ENCODE measurements around the gene OPTC. TPM values are rescaled to one million over a fixed set of nuclear protein-coding genes. Genes with fewer than 3 reads are reported as not detected.

The OPTC gene
- total RNA-seq, 1 donor from 2014 or later = not detected

DNA sequence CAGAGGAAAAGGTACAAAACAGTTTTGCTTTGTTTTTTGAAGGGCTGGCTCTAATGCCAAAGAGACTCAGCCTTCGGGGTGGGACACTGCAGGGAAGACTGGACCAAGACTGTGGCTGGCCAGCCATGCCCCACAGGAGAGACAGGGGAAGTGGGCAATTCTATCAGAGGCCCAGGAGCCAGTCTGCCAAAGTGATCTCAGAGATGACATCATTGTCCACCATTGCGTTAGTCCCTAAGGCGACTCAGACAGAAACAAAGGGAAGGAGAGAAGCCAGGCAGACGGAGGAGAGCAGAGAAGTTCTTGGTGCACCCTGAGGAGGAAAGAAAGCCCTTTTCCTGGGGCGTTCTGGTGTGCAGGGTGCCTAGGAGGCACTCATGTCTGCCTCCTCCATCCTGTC, 26.4 kb downstream of the OPTC start:
- Mint-ChIP-seq H3K4me1 (ENCODE audit: low read depth, unreplicated experiment) (peaks cover 26% of the 10 kb centered on the region), H3K4me3 (ENCODE audit: unreplicated experiment) (no peak overlapping the region), H3K27me3 (ENCODE audit: low read depth, unreplicated experiment) (peaks cover 2% of the 10 kb centered on the region), H3K27ac (ENCODE audit: unreplicated experiment) (peak overlapping the region; percentile 34), H3K9me3 (ENCODE audit: unreplicated experiment) (no peaks in the 10 kb centered on the region), H3K36me3 (ENCODE audit: low read depth, unreplicated experiment) (peaks cover 1% of the 10 kb centered on the region)
- peak overlapping the region; percentile 83 for H3K27ac ChIP-seq (ENCODE audit: low read depth, low read length)
- H3K9me3 ChIP-seq (ENCODE audit: insufficient read depth, low read depth, low read length) = no peaks in the 10 kb centered on the region
- peaks cover 40% of the 10 kb centered on the region for H3K4me1 ChIP-seq (ENCODE audit: insufficient read depth, low read length)
- no peak overlapping the region for H3K4me3 ChIP-seq (ENCODE audit: insufficient read depth, low read depth, low read length)
- TF ChIP-seq, protein P1, sequence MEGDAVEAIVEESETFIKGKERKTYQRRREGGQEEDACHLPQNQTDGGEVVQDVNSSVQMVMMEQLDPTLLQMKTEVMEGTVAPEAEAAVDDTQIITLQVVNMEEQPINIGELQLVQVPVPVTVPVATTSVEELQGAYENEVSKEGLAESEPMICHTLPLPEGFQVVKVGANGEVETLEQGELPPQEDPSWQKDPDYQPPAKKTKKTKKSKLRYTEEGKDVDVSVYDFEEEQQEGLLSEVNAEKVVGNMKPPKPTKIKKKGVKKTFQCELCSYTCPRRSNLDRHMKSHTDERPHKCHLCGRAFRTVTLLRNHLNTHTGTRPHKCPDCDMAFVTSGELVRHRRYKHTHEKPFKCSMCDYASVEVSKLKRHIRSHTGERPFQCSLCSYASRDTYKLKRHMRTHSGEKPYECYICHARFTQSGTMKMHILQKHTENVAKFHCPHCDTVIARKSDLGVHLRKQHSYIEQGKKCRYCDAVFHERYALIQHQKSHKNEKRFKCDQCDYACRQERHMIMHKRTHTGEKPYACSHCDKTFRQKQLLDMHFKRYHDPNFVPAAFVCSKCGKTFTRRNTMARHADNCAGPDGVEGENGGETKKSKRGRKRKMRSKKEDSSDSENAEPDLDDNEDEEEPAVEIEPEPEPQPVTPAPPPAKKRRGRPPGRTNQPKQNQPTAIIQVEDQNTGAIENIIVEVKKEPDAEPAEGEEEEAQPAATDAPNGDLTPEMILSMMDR (IDR thresholded peaks at IDR 0.05; ENCODE audit: insufficient read depth, low read depth, low read length) = no peak
- no peak for TF ChIP-seq EZH2 (IDR thresholded peaks at IDR 0.05; ENCODE audit: insufficient read depth, low read length)
- no peaks in the 10 kb centered on the region for H3K79me2 ChIP-seq (ENCODE audit: insufficient read depth, low read length)
- H4K20me1 ChIP-seq (ENCODE audit: insufficient read depth, low read length) = no peaks in the 10 kb centered on the region
- H3K36me3 ChIP-seq (ENCODE audit: insufficient read depth, low read length) = no peaks in the 10 kb centered on the region
- FAIRE-seq (no peak), DNase-seq (ENCODE audit: low read depth) (no peak)
- no peaks in the 10 kb centered on the region for H3K27me3 ChIP-seq (ENCODE audit: insufficient read depth, low read length)
- peak overlapping the region; percentile 70 for H3K9ac ChIP-seq (ENCODE audit: low read length)
- peak overlapping the region; percentile 75 for H2AFZ ChIP-seq (ENCODE audit: low read depth, low read length)
- H3K4me2 ChIP-seq (ENCODE audit: low read length) = peak overlapping the region; percentile 56

DNA sequence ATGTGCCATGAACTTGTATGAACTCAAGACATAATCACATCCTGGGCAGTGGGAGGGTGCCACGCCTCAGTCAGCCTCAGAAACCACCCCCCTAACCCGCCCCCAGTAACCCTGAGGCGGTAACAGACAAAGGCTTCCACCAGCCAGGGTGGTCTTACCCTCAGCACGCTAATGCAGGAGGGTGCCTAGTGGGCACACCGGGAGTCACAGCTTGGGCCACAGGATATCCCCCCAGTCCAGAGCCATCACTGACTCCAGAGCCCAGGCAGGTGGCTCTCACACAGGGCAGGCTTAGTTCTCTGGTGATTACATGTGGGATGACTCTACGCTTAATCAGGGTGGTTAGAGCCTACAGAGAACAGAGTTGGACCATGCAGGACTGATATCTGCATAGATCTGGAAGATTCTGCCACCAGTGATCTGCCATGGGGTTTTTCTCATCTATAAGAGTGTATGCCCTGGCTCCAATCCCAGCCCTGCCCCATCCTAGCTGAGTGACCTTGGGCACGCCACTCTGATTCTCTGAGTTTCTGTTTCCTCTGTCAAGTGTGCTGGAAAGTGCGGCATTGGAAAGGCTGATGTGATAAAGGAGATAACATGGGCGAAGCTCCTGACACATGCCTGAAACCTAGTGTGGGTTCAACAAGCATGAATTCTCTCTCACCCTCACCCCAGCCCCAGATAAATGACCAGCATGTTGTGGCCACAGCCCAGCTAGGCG, 27.3 kb downstream of the OPTC start:
- Histone ChIP-seq H3K79me2 (ENCODE audit: insufficient read depth, low read length) (no peaks in the 10 kb centered on the region), H3K9me3 (ENCODE audit: insufficient read depth, low read depth, low read length) (no peaks in the 10 kb centered on the region), H3K4me3 (ENCODE audit: insufficient read depth, low read depth, low read length) (no peak overlapping the region), H4K20me1 (ENCODE audit: insufficient read depth, low read length) (no peaks in the 10 kb centered on the region), H3K4me2 (ENCODE audit: low read length) (peak overlapping the region; percentile 64), H3K27ac (ENCODE audit: low read depth, low read length) (peak overlapping the region; percentile 83), H3K36me3 (ENCODE audit: insufficient read depth, low read length) (no peaks in the 10 kb centered on the region), H3K9ac (ENCODE audit: low read length) (peak overlapping the region; percentile 70), H3K4me1 (ENCODE audit: insufficient read depth, low read length) (peaks cover 40% of the 10 kb centered on the region), H2AFZ (ENCODE audit: low read depth, low read length) (no peak overlapping the region), H3K27me3 (ENCODE audit: insufficient read depth, low read length) (no peaks in the 10 kb centered on the region)
- Mint-ChIP-seq H3K36me3 (ENCODE audit: low read depth, unreplicated experiment) (peaks cover 1% of the 10 kb centered on the region), H3K27ac (ENCODE audit: unreplicated experiment) (no peak overlapping the region), H3K4me3 (ENCODE audit: unreplicated experiment) (no peak overlapping the region), H3K27me3 (ENCODE audit: low read depth, unreplicated experiment) (peaks cover 5% of the 10 kb centered on the region), H3K9me3 (ENCODE audit: unreplicated experiment) (no peaks in the 10 kb centered on the region), H3K4me1 (ENCODE audit: low read depth, unreplicated experiment) (peaks cover 24% of the 10 kb centered on the region)
- no peak for FAIRE-seq
- TF ChIP-seq, protein P1 (IDR thresholded peaks at IDR 0.05; ENCODE audit: insufficient read depth, low read depth, low read length) = no peak
- no peak for TF ChIP-seq EZH2 (IDR thresholded peaks at IDR 0.05; ENCODE audit: insufficient read depth, low read length)
- DNase-seq (ENCODE audit: low read depth) = no peak

DNA sequence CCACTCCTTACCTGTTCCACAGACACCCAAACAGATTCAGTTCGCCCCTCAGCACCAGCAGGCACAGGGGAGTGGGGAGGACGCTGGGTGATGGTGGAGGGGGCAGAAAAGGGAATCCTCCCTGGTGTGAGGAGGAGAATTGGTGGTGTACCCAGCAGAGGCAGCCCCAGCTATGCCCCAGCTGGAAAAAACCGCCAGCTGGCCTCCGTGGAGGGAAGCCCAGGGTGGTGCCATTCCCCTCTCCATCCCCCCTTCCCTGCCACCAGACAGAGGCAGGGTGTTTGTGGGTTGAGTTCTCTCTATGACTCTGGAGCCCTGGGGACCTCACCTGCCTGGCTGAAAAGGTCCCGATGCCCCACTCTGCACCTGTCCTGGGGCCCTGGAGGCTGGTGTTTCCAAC, 27.9 kb downstream of the OPTC start:
- peaks cover 1% of the 10 kb centered on the region for H3K36me3 Mint-ChIP-seq (ENCODE audit: low read depth, unreplicated experiment)
- H3K4me3 ChIP-seq (ENCODE audit: insufficient read depth, low read depth, low read length) = no peak overlapping the region
- no peak overlapping the region for H3K27ac Mint-ChIP-seq (ENCODE audit: unreplicated experiment)

More for the DNA sequence above, 27.9 kb downstream of the OPTC start:
- Histone ChIP-seq H3K4me2 (ENCODE audit: low read length) (peak overlapping the region; percentile 64), H3K79me2 (ENCODE audit: insufficient read depth, low read length) (no peaks in the 10 kb centered on the region), H2AFZ (ENCODE audit: low read depth, low read length) (no peak overlapping the region), H3K4me1 (ENCODE audit: insufficient read depth, low read length) (peaks cover 40% of the 10 kb centered on the region), H3K9ac (ENCODE audit: low read length) (peak overlapping the region; percentile 70), H3K36me3 (ENCODE audit: insufficient read depth, low read length) (no peaks in the 10 kb centered on the region), H3K27me3 (ENCODE audit: insufficient read depth, low read length) (no peaks in the 10 kb centered on the region), H3K9me3 (ENCODE audit: insufficient read depth, low read depth, low read length) (no peaks in the 10 kb centered on the region), H4K20me1 (ENCODE audit: insufficient read depth, low read length) (no peaks in the 10 kb centered on the region), H3K27ac (ENCODE audit: low read depth, low read length) (no peak overlapping the region)
- H3K9me3 Mint-ChIP-seq (ENCODE audit: unreplicated experiment) = no peaks in the 10 kb centered on the region
- H3K4me3 Mint-ChIP-seq (ENCODE audit: unreplicated experiment) = no peak overlapping the region
- H3K27me3 Mint-ChIP-seq (ENCODE audit: low read depth, unreplicated experiment) = peaks cover 5% of the 10 kb centered on the region
- TF ChIP-seq, protein P1 (IDR thresholded peaks at IDR 0.05; ENCODE audit: insufficient read depth, low read depth, low read length) = no peak
- TF ChIP-seq EZH2 (IDR thresholded peaks at IDR 0.05; ENCODE audit: insufficient read depth, low read length) = no peak
- no peak for FAIRE-seq
- peaks cover 24% of the 10 kb centered on the region for H3K4me1 Mint-ChIP-seq (ENCODE audit: low read depth, unreplicated experiment)
- no peak for DNase-seq (ENCODE audit: low read depth)
